ENCODE data around the gene DISC1.
"Not testable (repeated sequence)": the region's sequence is repeated elsewhere in the genome, so short reads cannot be mapped to it uniquely, and the experiment has no call there.

The DISC1 gene

GRCh38 chr1:231606712-231607111 lies 19.9 kb upstream of the DISC1 start:
- no peak for DNase-seq

- DNase-seq: no peak
These were observed 16.2 kb upstream of the DISC1 start for GRCh38 chr1:231610388-231610787.

GRCh38 chr1:231611111-231611510 lies 15.5 kb upstream of the DISC1 start:
- no peak for DNase-seq

- DNase-seq: no peak
These were observed 14.7 kb upstream of the DISC1 start for GRCh38 chr1:231611851-231612250.

GRCh38 chr1:231612393-231613089 lies 14.0 kb upstream of the DISC1 start:
- peak; percentile 56 for DNase-seq

GRCh38 chr1:231613419-231614349 lies 12.9 kb upstream of the DISC1 start:
- no peak for DNase-seq

GRCh38 chr1:231616667-231617066 lies 9.9 kb upstream of the DISC1 start:
- DNase-seq: no peak

GRCh38 chr1:231618609-231619256 lies 7.9 kb upstream of the DISC1 start:
- no peak for DNase-seq

- no peak for DNase-seq
These were observed 7.3 kb upstream of the DISC1 start for GRCh38 chr1:231619257-231619634.

- DNase-seq: not testable (repeated sequence)
These were observed 1.5 kb upstream of the DISC1 start for GRCh38 chr1:231625042-231625441.

GRCh38 chr1:231625975-231626534 lies 535 bp upstream of the DISC1 start:
- DNase-seq: no peak

GRCh38 chr1:231626951-231627614 lies 493 bp downstream of the DISC1 start:
- peak; percentile 66 for DNase-seq

- DNase-seq: peak; percentile 77
These were observed 1.8 kb downstream of the DISC1 start for GRCh38 chr1:231628207-231628876.

- DNase-seq: peak; percentile 43
These were observed 2.5 kb downstream of the DISC1 start for GRCh38 chr1:231629132-231629531.

- no peak for DNase-seq
These were observed 4.1 kb downstream of the DISC1 start for GRCh38 chr1:231630558-231631205.

- DNase-seq: no peak
These were observed 5.1 kb downstream of the DISC1 start for GRCh38 chr1:231631717-231632116.

- no peak for DNase-seq
These were observed 5.5 kb downstream of the DISC1 start for GRCh38 chr1:231632119-231632518.

- DNase-seq: no peak
These were observed 7.9 kb downstream of the DISC1 start for GRCh38 chr1:231634323-231635013.

- DNase-seq: no peak
These were observed 9.6 kb downstream of the DISC1 start for GRCh38 chr1:231636157-231636556.

- DNase-seq: not testable (repeated sequence)
These were observed 10.3 kb downstream of the DISC1 start for GRCh38 chr1:231636922-231637321.

GRCh38 chr1:231638647-231639046 lies 12.1 kb downstream of the DISC1 start:
- no peak for DNase-seq

Data from stimulated activated CD4-positive, alpha-beta T cell treated with anti-CD3 and anti-CD28 coated beads, Interleukin-15, amount 100 ng/mL, for 24 hours (primary cell).